ENCODE data around the gene CDHR1.

DNA sequence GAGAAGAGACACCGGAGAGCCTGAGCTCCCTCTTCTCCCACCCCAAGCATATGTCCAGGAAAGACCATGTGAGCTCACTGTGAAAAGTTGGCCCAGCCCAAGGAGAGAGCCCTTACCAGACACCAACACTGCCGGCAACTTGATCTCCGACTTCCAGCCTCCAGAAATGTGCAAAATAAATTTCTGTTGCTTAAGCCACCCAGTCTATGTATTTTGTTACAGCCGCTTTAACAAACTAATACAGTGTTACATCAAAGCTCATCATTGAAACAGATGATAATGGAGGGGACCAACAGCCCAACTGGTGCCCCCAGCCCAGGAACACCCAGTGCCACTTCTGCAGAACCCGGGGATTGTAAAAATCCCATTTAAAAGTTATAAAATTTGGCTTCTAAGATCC lies 69.4 kb downstream of the CDHR1 start:
- TF ChIP-seq, protein P1, sequence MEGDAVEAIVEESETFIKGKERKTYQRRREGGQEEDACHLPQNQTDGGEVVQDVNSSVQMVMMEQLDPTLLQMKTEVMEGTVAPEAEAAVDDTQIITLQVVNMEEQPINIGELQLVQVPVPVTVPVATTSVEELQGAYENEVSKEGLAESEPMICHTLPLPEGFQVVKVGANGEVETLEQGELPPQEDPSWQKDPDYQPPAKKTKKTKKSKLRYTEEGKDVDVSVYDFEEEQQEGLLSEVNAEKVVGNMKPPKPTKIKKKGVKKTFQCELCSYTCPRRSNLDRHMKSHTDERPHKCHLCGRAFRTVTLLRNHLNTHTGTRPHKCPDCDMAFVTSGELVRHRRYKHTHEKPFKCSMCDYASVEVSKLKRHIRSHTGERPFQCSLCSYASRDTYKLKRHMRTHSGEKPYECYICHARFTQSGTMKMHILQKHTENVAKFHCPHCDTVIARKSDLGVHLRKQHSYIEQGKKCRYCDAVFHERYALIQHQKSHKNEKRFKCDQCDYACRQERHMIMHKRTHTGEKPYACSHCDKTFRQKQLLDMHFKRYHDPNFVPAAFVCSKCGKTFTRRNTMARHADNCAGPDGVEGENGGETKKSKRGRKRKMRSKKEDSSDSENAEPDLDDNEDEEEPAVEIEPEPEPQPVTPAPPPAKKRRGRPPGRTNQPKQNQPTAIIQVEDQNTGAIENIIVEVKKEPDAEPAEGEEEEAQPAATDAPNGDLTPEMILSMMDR (IDR thresholded peaks at IDR 0.05; ENCODE audit: low read depth, low read length): no peak
- TF ChIP-seq EZH2phosphoT487 (IDR thresholded peaks at IDR 0.05; ENCODE audit: low read depth): no peak

Data from OCI-LY3 (cell line).